ENCODE data around the gene HOXD1.

The HOXD1 gene

DNA sequence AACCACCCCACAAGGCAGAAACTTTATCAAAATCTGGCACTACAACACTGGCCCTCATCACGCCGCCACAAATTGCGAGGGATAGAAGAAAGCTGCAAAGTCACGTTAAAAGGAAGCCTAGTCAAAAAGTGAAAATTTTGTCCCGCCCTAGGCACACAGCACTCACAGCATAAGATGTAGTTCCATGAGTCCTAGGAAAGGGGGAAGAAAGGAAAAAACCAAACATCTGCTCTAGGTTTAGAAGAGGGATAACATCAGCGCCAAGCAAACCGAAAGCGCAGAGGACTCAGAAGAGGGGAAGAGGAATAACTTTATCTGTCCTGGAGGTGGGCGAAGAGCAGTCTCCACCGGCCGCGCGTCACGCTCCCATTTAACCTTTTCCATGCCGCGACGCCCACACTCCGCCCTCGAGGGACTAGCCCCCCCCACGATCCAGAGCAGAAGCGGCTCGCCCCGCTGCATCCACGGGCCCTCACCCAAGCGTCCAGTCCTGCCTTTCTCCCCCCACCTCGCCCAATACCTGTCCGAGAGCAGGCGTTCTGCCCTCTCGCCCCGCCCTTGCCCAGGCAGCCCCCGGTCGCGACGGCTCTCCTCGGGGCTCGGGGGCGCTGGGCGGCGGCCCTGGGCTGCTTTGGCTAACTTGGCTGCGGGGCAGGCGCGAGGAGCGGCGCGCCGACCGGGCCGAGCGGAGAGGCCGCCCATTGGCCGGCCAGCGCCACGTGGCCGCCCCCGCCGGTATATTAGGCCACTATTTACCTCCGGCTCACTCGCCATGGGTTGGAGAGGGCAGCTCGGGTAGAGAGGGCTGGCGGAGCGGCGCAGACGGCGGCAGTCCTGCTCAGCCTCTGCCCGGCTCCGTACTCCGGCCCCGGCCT is at the start of gene HOXD1:
HOXD1 (plus strand) TSS at position 770 of the 875 bp plus-strand sequence. CDS start 134 bp downstream, outside the sequence.
- FAIRE-seq = no peak

DNA sequence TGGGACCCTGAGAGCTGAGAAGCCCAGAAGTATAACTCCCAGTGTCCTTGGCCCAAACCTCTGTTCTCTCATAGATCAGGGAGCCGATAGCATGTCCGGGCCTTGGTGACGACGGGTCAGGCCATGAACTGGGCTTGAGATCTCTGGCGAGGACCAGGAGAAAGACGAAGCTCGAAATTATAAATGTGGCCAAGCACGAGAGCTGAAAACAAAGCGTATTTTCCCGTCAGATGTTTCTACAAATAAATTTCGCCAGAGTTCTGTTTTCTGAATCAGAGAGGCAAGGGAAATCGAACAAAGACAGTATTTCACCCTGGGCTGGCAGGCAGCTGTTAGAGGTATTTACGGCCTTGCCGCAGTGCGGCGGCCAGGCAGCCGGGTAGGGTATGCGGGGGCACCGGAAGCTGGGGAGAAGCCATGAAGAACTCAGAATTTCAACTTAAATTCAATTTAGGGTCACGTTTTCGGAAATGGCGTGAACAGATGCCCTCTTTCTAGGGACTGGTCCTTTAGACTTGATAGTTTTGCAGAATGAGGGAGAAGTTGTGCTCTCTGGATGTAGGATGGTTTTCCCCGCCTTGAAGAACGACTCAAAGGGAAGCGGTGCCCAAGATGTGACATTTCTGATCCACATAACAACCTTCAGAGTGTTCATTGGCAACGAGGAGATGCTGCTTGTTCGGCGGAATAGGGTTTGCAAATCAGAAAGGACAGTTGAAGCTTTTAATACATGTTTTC is 49.4 kb upstream of the HOXD1 start:
- FAIRE-seq = no peak
- DNase-seq (ENCODE audit: insufficient read length, low spot score) = no peak

More for the DNA sequence above, at the start of gene HOXD1:
- no peak for DNase-seq (ENCODE audit: insufficient read length, low spot score)

DNA sequence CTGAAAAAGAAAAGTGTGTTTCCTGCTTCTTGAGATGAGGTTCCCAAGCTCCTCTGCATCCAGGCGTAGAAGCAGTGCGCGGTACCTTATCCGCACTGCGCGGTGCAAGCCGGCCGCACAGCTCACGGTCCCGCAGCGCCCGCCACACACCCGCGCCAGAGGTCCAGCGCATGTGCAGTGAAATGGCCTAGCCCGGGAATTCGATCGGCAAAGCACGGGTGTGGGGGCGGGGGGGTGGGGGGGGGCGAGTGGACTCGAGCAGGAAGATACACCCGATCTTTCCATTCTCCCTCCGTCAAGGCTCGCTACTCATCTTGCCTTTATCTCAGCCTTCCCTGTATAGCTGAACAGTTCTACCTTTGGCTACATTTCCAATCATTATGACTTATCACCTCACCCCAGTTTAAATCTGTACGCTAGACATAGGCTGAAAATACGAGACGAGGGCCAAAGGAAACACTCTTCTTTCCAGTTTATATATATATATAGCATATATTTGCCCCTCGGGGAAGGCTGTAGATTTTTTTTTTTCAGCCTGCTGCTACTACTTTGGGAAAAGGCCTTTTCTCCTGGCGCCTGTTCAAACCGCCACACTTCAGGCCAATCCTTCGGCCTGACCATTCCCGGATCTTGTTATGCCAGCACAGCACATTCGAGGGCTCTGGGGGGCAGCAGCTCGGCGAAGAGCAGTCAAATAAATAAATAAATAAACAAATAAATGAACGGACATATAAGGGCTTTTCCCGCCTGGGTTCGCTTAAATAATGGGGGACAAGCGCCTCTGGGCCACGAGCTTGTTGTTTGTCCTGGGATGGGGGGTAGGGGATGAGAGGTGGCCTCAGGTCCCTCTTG is 48.6 kb upstream of the HOXD1 start:
- DNase-seq (ENCODE audit: insufficient read length, low spot score) = no peak
- no peak for FAIRE-seq

DNA sequence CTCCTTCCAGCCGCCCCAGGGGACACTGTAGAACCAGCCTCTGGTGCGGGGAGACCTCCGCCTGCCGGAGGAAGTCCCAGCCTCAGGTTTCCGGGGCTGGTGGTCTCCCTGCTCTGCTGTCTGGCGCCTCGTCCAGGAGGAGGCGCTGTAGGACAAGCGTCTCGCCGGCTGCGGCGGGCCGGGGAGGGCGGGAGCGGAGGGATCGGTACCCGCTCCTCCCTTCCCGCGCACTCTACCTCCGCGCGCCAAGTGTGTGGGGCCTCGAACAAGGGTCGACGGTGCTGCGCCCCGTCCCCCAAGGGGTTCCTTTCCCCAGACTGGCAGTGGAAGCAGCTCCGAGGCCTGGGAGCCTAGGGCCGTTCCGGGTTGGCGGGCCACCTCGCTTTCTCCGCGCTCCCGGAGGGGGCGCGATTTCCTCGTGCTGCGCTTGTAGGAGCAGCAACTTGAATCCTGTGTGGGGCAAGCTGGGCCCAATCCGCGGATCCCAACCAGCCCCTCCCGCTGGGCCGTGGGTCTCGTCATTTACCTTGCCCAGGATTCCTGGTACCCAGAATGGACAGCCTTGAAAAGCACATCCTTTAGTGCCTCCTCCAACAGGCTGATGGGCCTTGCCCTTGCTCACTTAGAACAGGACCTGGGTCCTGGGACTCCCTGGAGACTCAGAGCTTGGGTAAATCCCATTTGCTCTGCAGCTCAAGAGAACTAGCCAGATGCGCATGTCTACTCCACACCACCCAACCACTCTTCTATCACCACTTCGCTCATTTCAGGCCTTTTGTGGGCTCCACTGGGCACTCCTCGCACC is 47.8 kb upstream of the HOXD1 start:
- FAIRE-seq (no peak), DNase-seq (ENCODE audit: insufficient read length, low spot score) (peak; percentile 94)

DNA sequence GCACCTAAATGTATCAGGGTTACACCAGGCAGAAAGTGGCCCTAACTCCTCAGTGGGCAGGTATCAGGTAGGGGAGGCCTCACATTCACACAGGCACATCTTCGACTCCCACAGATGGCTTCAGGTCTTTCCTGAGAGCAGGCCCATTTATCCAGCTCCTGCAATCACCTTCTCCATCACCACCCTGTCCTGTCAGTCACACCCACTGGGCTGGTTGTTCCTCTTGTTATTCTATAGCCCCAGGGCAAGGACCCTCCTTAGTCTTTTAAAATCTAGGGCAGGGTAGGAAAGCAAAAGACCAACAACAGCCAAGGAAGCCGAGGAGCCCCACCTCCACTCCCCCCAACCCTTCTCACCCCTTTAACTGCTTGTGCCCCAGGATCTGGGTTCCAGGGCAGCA is 46.2 kb upstream of the HOXD1 start:
- no peak for FAIRE-seq
- DNase-seq (ENCODE audit: insufficient read length, low spot score) = no peak

DNA sequence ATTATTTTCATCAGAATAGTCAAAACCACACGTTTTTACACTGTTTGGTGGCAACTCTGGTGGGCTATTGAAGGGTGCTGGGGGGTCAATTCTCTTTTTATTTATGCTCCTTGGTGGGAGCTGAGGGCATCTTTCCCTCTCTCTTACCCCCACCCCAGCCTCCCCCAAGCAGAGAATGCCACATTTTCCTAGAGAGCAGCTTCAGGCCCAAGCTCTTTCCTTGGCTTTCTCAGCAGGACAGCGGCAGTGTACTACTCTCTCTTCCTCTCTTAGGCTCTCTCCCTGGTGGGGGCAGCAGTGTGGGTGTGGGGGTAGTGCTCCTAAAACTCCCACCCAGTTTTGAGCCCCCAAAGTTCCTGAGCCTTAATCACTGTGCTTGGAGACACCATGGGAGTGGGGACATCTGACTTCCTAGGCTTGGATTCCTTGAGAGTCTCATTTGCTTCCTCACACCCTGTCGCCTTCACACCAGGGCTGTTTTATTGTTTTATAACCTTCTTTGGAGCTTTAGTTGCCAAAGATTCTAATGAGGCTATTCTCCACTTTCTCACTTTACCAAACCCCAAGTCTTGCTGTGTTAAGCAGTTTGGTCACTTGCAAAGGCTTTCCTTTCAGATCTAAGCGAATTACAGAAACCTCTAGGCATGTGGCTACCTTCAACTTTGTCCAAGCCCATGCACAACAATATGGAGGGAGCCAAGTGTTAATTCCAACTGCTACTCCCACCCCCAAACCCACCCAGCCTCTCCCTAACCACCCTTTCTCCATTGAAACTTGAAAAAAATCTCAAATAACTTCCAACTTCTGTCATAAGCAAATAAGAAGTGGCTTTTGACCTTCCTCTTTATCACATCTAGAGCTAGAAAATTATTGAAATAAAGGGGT is 43.1 kb upstream of the HOXD1 start:
- FAIRE-seq = no peak

DNA sequence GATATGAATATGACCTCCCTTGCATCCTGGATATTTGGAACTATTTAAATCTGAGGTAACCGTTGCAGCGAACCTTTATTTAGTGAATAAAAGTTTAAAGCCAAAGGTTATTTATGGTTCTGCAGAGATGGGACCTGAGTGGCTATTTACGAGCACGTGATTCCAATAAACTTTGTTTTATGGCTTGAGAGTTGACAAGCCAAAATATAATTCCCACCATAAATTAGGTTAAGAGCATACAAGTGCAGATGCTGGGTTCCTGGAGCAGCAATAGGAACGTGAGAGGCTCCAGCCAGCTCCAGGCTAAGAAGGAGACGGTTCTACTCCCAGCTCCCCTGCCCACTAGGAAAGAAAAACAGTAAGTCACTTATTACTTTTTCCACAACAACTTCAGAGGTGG is 42.4 kb upstream of the HOXD1 start:
- FAIRE-seq = no peak

More for the DNA sequence above, 43.1 kb upstream of the HOXD1 start:
- DNase-seq (ENCODE audit: insufficient read length, low spot score) = no peak

DNA sequence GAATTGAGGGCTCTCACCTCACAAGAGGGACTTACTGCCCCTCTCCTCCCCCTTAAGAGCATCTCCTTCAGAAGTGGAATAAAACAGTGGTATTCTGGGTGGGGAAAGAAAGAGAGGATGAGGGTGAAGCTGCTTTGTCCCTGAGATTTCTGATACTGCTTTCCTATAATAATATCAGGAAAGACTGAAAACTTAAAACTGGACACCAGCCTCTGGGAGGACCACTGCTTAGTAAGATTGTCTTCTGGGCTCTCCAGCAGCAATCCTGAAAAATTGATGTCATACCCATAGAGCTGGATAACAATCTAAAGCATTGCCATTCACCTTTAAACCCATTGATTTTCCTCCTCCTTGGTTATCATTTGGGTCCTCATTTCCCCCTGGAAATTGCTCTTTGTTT is 41.8 kb upstream of the HOXD1 start:
- FAIRE-seq (no peak), DNase-seq (ENCODE audit: insufficient read length, low spot score) (no peak)

More for the DNA sequence above, 42.4 kb upstream of the HOXD1 start:
- DNase-seq (ENCODE audit: insufficient read length, low spot score) = no peak

DNA sequence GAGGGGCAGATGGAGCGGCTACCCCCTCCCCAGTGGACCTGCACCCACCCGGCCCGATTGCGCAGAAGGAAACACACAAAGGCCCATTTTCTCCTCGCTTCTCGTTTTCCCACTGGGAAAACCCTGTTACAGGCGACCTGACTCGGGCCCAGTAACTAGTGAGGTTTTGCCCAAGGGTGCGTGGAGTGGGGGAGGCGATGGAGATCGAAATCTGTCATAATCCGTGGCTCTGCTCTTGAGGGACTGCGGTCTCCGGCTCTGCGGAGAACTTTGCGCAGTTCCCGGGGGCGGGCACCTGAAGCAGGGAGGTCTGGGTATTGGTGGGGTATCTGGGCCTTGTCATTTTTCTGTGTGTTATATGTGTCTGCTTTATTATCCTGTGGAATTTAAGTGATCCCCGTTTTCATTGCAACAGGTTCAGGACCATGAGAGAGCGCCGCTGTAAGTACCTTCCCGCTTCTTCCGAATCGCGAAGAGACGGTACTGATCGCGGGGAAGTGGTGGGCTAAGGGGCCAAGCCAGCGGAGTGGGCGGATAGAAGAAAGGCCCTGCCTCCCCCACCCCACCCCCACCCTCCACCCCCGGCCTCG is 41.2 kb upstream of the HOXD1 start:
- FAIRE-seq = no peak
- DNase-seq (ENCODE audit: insufficient read length, low spot score) = no peak

DNA sequence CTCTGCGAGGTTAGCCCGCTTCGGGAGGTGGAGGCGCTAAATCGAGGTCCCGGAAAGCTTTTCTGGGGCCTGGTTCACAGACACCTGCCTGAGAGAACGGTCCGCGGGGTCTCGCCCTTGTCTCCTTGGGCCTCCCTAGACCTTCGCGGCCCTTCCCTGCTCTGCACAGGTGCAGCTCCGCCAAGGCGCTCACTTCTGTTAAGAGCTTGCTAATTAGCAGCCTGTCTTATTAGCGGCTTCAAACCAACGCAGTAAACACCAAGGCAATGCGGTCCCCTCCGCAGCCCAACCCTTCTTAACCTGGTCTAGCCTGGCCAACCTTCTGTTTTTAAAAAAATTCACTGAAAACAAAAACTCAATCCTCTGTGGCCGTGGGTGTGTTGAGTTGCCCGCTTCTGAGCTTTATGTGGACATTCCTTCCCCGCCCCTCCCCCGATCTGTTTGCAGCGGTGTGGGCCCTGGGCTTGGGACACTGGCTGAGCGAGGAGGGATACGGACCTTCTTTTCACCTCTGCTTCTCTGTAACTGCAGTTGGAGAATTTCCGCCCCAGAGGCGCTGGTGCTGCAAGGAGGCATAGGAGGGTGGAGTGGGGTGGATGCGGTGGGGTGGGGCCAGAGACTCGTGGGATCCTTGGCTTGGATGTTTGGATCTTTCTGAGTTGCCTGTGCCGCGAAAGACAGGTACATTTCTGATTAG is 40.5 kb upstream of the HOXD1 start:
- FAIRE-seq = no peak
- no peak for DNase-seq (ENCODE audit: insufficient read length, low spot score)

DNA sequence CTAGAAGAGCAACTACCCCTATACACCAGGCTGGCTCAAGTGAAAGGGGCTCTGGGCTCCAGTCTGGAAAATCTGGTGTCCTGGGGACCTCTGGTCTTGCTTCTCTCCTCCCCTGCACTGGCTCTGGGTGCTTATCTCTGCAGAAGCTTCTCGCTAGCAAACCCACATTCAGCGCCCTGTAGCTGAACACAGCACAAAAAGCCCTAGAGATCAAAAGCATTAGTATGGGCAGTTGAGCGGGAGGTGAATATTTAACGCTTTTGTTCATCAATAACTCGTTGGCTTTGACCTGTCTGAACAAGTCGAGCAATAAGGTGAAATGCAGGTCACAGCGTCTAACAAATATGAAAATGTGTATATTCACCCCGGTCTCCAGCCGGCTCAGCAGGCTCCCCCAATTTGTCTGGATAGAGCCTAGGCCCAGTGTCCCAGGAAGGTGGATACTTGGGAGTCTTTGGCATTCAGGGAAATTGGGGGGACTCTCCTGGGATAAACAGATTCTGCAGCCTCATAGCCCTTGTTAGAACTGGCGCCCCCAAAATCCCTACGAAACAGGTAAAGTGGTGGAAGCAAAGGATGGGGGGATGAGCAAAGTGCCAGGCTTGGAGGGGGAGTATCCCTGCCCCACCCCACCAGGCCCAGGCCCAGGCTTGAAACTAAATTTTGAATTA is 39.6 kb upstream of the HOXD1 start:
- no peak for DNase-seq (ENCODE audit: insufficient read length, low spot score)
- FAIRE-seq = no peak

DNA sequence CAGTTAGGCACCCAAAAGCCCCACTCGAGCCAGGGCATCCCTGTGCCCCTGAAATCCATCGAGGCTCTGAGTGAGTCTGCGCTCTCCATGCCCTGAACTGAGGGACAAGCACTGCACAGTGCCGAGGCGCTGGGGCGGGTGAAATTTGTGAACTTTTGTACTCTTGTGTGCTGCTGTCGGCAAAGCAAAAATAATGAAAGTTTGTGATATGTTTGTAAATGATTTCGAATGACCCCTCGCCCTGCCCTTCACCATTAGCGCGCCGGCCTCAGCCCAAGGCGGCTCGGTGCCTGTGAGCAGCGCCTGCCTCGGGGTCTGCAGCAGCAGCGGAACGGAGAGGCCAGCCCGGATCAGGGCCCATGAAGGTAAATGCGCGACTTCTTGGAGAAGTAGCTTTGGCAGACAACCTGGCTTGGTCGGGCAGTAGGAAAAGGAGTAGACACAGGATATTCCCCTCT is 39.0 kb upstream of the HOXD1 start:
- FAIRE-seq = no peak
- DNase-seq (ENCODE audit: insufficient read length, low spot score) = no peak

DNA sequence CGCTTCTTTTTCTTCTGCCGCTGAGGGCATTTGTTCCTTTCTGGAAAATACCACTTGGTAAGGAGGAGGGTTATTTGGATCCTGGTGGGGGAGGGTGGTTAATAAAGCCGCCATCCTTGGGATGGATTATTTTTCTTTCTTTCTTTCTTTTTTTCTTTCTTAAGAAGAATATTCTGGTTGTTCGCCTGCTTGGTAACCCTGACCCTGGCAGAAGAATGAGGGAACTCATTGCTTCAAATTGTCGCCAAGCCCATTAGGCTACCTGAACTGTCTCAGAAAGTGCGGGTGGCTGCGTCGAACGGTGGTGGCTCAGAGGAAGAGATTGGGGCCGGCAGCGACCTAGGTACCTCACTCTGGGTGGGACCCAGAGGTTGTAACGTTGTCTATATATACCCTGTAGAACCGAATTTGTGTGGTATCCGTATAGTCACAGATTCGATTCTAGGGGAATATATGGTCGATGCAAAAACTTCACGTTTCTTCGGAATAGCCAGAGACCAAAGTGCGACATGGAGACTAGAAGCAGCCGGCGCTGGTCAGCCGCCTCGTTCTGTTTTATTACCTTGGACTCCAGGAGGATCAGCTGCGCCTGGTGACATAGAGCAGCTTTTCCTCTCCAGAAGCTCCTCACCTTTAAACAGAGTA is 38.4 kb upstream of the HOXD1 start:
- no peak for DNase-seq (ENCODE audit: insufficient read length, low spot score)
- no peak for FAIRE-seq

DNA sequence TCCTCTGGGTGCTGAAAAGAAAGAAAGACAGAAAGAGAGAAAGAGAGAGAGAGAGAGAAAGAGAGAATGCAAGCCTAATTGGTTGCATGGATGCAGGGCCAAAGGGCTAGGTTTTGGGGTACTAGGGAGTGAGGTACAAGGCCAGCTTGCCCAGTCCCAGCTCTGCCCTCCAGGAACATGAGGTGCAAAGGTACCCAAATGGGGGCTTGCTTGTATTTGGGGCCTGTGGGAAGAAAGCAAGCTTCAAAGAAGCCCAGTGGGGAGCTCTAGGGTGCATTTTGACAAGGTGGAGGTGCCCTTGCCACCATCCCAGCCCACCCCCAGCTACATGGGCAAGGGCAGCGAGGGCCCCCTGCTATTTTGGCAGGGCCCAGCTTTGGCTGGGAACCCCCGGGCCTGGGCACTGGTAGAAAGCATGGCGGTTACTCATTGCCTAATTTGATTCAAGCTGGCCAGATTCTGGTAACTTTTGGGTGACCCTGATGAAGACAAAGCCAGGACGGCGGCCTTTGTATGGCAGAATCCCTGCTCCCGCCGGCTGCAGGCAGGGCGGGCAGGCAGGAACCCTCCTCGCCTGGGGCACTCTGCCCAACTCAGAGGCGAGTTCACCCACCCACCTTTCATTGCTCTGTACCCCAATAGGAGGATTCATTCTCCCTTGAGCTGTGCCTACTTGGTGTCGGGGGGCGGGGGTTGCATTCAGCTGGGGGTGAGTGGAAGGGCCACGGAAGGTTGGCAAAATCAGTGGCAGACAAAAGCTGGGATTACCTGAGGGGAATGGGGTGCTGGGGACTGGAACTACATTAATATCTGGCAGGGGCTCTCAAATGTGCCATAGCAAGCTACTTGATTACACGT is 37.7 kb upstream of the HOXD1 start:
- FAIRE-seq (no peak), DNase-seq (ENCODE audit: insufficient read length, low spot score) (no peak)

DNA sequence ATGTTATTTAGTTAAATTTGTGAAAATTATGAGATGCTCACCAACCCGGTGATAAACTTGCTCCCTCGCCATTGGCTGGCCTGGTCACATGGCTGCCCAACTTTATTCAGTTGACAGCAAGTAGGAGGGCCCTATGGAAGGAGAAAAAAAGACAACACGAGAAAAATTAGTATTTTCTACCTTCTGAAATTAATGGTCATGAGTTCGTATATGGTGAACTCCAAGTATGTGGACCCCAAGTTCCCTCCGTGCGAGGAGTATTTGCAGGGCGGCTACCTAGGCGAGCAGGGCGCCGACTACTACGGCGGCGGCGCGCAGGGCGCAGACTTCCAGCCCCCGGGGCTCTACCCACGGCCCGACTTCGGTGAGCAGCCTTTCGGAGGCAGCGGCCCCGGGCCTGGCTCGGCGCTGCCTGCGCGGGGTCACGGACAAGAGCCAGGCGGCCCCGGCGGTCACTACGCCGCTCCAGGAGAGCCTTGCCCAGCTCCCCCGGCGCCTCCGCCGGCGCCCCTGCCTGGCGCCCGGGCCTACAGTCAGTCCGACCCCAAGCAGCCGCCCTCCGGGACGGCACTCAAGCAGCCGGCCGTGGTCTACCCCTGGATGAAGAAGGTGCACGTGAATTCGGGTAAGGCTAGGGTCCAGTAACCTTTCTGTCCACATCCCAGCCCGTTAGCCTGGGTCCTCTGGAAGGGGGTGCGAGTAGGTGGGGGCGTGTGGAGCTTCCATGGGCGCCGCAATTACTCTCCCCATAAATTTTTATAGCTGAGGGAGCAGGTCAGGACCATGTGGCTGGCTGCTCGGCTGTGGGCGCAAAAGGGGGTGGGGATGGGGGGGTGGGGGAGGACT is 36.8 kb upstream of the HOXD1 start, which contains the start of gene HOXD4:
HOXD4 (plus strand) TSS at position 109 of the 846 bp plus-strand sequence; CDS start at position 193, 84 bp downstream.
- DNase-seq (ENCODE audit: insufficient read length, low spot score) = no peak
- FAIRE-seq = no peak

All from GM19239 (cell line).